Measurements from ENCODE around the gene RPN1. TPM values are rescaled to one million over a fixed set of nuclear protein-coding genes. Genes with fewer than 3 reads are reported as not detected.
"Not testable (repeated sequence)": the region's sequence is repeated elsewhere in the genome, so short reads cannot be mapped to it uniquely, and the experiment has no call there.

Gene RPN1
- total RNA-seq, 1 donor = 164 TPM

GRCh38 chr3:128667641-128668040 lies 17.0 kb upstream of the RPN1 start:
- Histone ChIP-seq H3K4me3 (ENCODE audit: low read length) (no peak overlapping the region), H3K4me1 (ENCODE audit: insufficient read depth, low read length) (peaks cover 13% of the 10 kb centered on the region), H3K27me3 (ENCODE audit: insufficient read depth, low read length) (no peaks in the 10 kb centered on the region), H3K9me3 (ENCODE audit: low read depth, low read length) (no peaks in the 10 kb centered on the region)

GRCh38 chr3:128665362-128666021 lies 14.9 kb upstream of the RPN1 start:
- no peaks in the 10 kb centered on the region for H3K9me3 ChIP-seq (ENCODE audit: low read depth, low read length)
- no peak overlapping the region for H3K4me3 ChIP-seq (ENCODE audit: low read length)
- H3K27me3 ChIP-seq (ENCODE audit: insufficient read depth, low read length) = no peaks in the 10 kb centered on the region
- peaks cover 4% of the 10 kb centered on the region for H3K4me1 ChIP-seq (ENCODE audit: insufficient read depth, low read length)

GRCh38 chr3:128663151-128663550 lies 12.5 kb upstream of the RPN1 start:
- no peaks in the 10 kb centered on the region for H3K9me3 ChIP-seq (ENCODE audit: low read depth, low read length)
- no peak overlapping the region for H3K4me3 ChIP-seq (ENCODE audit: low read length)
- H3K4me1 ChIP-seq (ENCODE audit: insufficient read depth, low read length) = peaks cover 4% of the 10 kb centered on the region
- H3K27me3 ChIP-seq (ENCODE audit: insufficient read depth, low read length) = no peaks in the 10 kb centered on the region

GRCh38 chr3:128655531-128655930 lies 4.9 kb upstream of the RPN1 start:
- Histone ChIP-seq H3K9me3 (ENCODE audit: low read depth, low read length) (no peaks in the 10 kb centered on the region), H3K4me1 (ENCODE audit: insufficient read depth, low read length) (peaks cover 51% of the 10 kb centered on the region), H3K4me3 (ENCODE audit: low read length) (no peak overlapping the region), H3K27me3 (ENCODE audit: insufficient read depth, low read length) (no peaks in the 10 kb centered on the region)

- not testable (repeated sequence) for H3K9me3 ChIP-seq (ENCODE audit: low read depth, low read length)
- H3K4me1 ChIP-seq (ENCODE audit: insufficient read depth, low read length) = peaks cover 60% of the 10 kb centered on the region
- peak overlapping the region; percentile 34 for H3K4me3 ChIP-seq (ENCODE audit: low read length)
Observed at GRCh38 chr3:128653993-128654805, 3.6 kb upstream of the RPN1 start.

GRCh38 chr3:128653383-128653992 lies 2.9 kb upstream of the RPN1 start:
- not testable (repeated sequence) for H3K27me3 ChIP-seq (ENCODE audit: insufficient read depth, low read length); H3K9me3 ChIP-seq (ENCODE audit: low read depth, low read length); H3K4me3 ChIP-seq (ENCODE audit: low read length)
- H3K4me1 ChIP-seq (ENCODE audit: insufficient read depth, low read length) = peaks cover 67% of the 10 kb centered on the region

More at GRCh38 chr3:128653993-128654805, 3.6 kb upstream of the RPN1 start:
- not testable (repeated sequence) for H3K27me3 ChIP-seq (ENCODE audit: insufficient read depth, low read length)

GRCh38 chr3:128648940-128649663 lies 1.5 kb downstream of the RPN1 start:
- Histone ChIP-seq H3K27me3 (ENCODE audit: insufficient read depth, low read length) (no peaks in the 10 kb centered on the region), H3K4me3 (ENCODE audit: low read length) (peak overlapping the region; percentile 99), H3K4me1 (ENCODE audit: insufficient read depth, low read length) (peaks cover 54% of the 10 kb centered on the region), H3K9me3 (ENCODE audit: low read depth, low read length) (no peaks in the 10 kb centered on the region)

GRCh38 chr3:128648402-128648801 lies 2.2 kb downstream of the RPN1 start:
- Histone ChIP-seq H3K27me3 (ENCODE audit: insufficient read depth, low read length) (no peaks in the 10 kb centered on the region), H3K4me3 (ENCODE audit: low read length) (no peak overlapping the region), H3K4me1 (ENCODE audit: insufficient read depth, low read length) (peaks cover 47% of the 10 kb centered on the region), H3K9me3 (ENCODE audit: low read depth, low read length) (no peaks in the 10 kb centered on the region)

- H3K27me3 ChIP-seq (ENCODE audit: insufficient read depth, low read length) = no peaks in the 10 kb centered on the region
- H3K4me3 ChIP-seq (ENCODE audit: low read length) = no peak overlapping the region
- H3K9me3 ChIP-seq (ENCODE audit: low read depth, low read length) = no peaks in the 10 kb centered on the region
- peaks cover 46% of the 10 kb centered on the region for H3K4me1 ChIP-seq (ENCODE audit: insufficient read depth, low read length)
Observed at GRCh38 chr3:128647307-128647706, 3.3 kb downstream of the RPN1 start.

GRCh38 chr3:128634075-128634611 lies 16.5 kb downstream of the RPN1 start:
- Histone ChIP-seq H3K27me3 (ENCODE audit: insufficient read depth, low read length) (no peaks in the 10 kb centered on the region), H3K4me3 (ENCODE audit: low read length) (no peak overlapping the region), H3K4me1 (ENCODE audit: insufficient read depth, low read length) (no peaks in the 10 kb centered on the region), H3K9me3 (ENCODE audit: low read depth, low read length) (no peaks in the 10 kb centered on the region)

GRCh38 chr3:128632301-128632700 lies 18.3 kb downstream of the RPN1 start:
- Histone ChIP-seq H3K4me1 (ENCODE audit: insufficient read depth, low read length) (no peaks in the 10 kb centered on the region), H3K27me3 (ENCODE audit: insufficient read depth, low read length) (no peaks in the 10 kb centered on the region), H3K9me3 (ENCODE audit: low read depth, low read length) (no peaks in the 10 kb centered on the region), H3K4me3 (ENCODE audit: low read length) (no peak overlapping the region)

- H3K9me3 ChIP-seq (ENCODE audit: low read depth, low read length) = no peaks in the 10 kb centered on the region
- no peaks in the 10 kb centered on the region for H3K4me1 ChIP-seq (ENCODE audit: insufficient read depth, low read length)
Observed at GRCh38 chr3:128629936-128630335, 20.7 kb downstream of the RPN1 start.

GRCh38 chr3:128625409-128625945 lies 25.1 kb downstream of the RPN1 start:
- Histone ChIP-seq H3K9me3 (ENCODE audit: low read depth, low read length) (no peaks in the 10 kb centered on the region), H3K4me1 (ENCODE audit: insufficient read depth, low read length) (peaks cover 2% of the 10 kb centered on the region), H3K4me3 (ENCODE audit: low read length) (no peak overlapping the region), H3K27me3 (ENCODE audit: insufficient read depth, low read length) (no peaks in the 10 kb centered on the region)

More at GRCh38 chr3:128629936-128630335, 20.7 kb downstream of the RPN1 start:
- H3K27me3 ChIP-seq (ENCODE audit: insufficient read depth, low read length) = no peaks in the 10 kb centered on the region
- no peak overlapping the region for H3K4me3 ChIP-seq (ENCODE audit: low read length)

GRCh38 chr3:128624526-128625138 lies 26.0 kb downstream of the RPN1 start:
- H3K9me3 ChIP-seq (ENCODE audit: low read depth, low read length) = no peaks in the 10 kb centered on the region
- H3K4me3 ChIP-seq (ENCODE audit: low read length) = no peak overlapping the region
- H3K27me3 ChIP-seq (ENCODE audit: insufficient read depth, low read length) = no peaks in the 10 kb centered on the region
- H3K4me1 ChIP-seq (ENCODE audit: insufficient read depth, low read length) = peaks cover 10% of the 10 kb centered on the region

All from mononuclear cell (primary cell).